ENCODE results near the gene CD33.

The CD33 gene

DNA sequence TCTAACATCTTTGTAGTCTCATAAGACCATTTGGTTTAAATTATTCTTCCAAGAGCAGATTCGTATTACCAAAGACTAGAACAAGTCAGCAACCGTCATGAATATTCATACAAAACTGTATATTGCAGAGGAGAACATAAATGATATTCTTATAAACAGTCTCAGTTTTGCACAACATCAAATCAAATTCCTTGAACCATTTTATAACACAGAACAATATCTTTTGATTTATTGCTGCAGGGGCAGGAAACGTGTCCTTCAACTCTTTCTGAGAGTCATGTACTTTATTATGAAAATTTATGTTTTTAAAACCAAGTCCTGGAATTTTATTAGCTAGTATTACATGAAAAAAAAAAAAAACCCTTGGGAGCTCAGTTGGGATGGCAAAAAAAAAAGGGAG is 52.2 kb downstream of the CD33 start:
- Histone ChIP-seq H3K27me3 (peaks cover 36% of the 10 kb centered on the region), H3K27ac (no peak overlapping the region), H3K4me3 (ENCODE audit: low read depth in 1 of 2, low read length in 1 of 2) (no peak overlapping the region), H3K9me3 (no peaks in the 10 kb centered on the region), H3K4me1 (ENCODE audit: control insufficient read depth in 1 of 2, insufficient read depth in 1 of 2, low read depth in 1 of 2, low read length in 1 of 2) (peaks cover 3 to 5% of the 10 kb centered on the region in 2 experiments), H3K36me3 (no peaks in the 10 kb centered on the region)
- TF ChIP-seq, protein P1, sequence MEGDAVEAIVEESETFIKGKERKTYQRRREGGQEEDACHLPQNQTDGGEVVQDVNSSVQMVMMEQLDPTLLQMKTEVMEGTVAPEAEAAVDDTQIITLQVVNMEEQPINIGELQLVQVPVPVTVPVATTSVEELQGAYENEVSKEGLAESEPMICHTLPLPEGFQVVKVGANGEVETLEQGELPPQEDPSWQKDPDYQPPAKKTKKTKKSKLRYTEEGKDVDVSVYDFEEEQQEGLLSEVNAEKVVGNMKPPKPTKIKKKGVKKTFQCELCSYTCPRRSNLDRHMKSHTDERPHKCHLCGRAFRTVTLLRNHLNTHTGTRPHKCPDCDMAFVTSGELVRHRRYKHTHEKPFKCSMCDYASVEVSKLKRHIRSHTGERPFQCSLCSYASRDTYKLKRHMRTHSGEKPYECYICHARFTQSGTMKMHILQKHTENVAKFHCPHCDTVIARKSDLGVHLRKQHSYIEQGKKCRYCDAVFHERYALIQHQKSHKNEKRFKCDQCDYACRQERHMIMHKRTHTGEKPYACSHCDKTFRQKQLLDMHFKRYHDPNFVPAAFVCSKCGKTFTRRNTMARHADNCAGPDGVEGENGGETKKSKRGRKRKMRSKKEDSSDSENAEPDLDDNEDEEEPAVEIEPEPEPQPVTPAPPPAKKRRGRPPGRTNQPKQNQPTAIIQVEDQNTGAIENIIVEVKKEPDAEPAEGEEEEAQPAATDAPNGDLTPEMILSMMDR (IDR thresholded peaks at IDR 0.05), result no peak

DNA sequence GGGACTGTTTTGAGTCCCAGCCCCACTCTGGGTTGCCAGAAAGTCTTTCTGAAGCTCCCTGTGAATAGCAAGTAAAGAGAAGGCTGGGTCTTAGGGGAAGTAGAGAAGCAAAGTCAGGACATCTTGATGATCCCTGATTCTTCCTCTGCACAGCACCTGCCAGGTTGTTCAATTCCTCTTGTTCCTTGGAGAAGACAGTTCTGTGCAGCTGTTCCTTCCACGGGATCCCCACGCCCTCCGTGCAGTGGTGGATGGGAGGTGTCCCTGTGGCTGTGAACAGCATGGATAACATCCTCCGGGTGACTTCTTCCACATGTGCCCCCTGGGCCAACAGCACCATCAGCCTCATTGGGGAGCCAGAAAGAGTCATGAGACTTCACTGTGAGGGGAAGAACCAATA is 57.5 kb downstream of the CD33 start:
- TF ChIP-seq, protein P1 (IDR thresholded peaks at IDR 0.05), result no peak
- H3K9me3 ChIP-seq, result no peaks in the 10 kb centered on the region
- H3K27me3 ChIP-seq, result peaks cover 61% of the 10 kb centered on the region
- no peak overlapping the region for H3K27ac ChIP-seq
- no peaks in the 10 kb centered on the region for H3K4me1 ChIP-seq (ENCODE audit: control insufficient read depth in 1 of 2, insufficient read depth in 1 of 2, low read depth in 1 of 2, low read length in 1 of 2)
- H3K4me3 ChIP-seq (ENCODE audit: low read depth in 1 of 2, low read length in 1 of 2), result no peak overlapping the region
- no peaks in the 10 kb centered on the region for H3K36me3 ChIP-seq

DNA sequence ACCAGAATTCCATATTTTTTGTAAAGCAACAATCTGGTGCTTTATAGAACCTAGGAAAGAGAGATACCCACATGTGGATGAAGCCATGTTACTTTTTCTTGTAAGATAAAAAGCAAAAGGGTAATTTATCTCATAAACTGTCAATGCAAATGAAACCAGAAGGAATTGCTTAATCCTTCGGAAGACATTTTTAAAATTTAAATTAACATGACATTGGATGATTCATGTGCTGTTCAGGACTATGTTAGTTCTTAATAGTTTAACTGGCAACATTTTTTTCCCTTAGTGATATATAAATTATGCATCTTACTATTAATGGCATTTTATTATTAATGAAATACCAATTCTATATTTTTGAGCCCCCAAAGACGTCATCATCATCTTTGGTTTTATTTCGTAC is 60.8 kb downstream of the CD33 start:
- Histone ChIP-seq H3K9me3 (no peaks in the 10 kb centered on the region), H3K27me3 (peaks cover 51% of the 10 kb centered on the region)
- TF ChIP-seq, protein P1 (IDR thresholded peaks at IDR 0.05), result no peak

More for the DNA sequence above, 60.8 kb downstream of the CD33 start:
- Histone ChIP-seq H3K4me3 (ENCODE audit: low read depth in 1 of 2, low read length in 1 of 2) (no peak overlapping the region), H3K36me3 (no peaks in the 10 kb centered on the region), H3K4me1 (ENCODE audit: control insufficient read depth in 1 of 2, insufficient read depth in 1 of 2, low read depth in 1 of 2, low read length in 1 of 2) (no peaks in the 10 kb centered on the region), H3K27ac (no peak overlapping the region)
